Dendritic cell treated with granulocyte-macrophage colony-stimulating factor and Interleukin-4, amounts not matched to agents 40 ng/mL and 50 ng/mL, for 4 days (primary cell): ENCODE results near the gene OBSCN.

Experiments
- H3K27ac Mint-ChIP-seq: one replicate; pipeline ENCODE4 v1.8.0; 2022; ENCODE audit warnings: mild to moderate bottlenecking, mixed read lengths
- H3K27me3 Mint-ChIP-seq: one replicate; pipeline ENCODE4 v1.8.0; 2022; ENCODE audit warnings: mild to moderate bottlenecking, mixed read lengths
- H3K36me3 Mint-ChIP-seq: one replicate; pipeline ENCODE4 v1.8.0; 2022; ENCODE audit warnings: low read depth, mixed read lengths
- H3K4me1 Mint-ChIP-seq: one replicate; pipeline ENCODE4 v1.8.0; 2022; ENCODE audit warnings: low read depth, mixed read lengths
- H3K4me3 Mint-ChIP-seq: one replicate; pipeline ENCODE4 v1.8.0; 2022; ENCODE audit warnings: mild to moderate bottlenecking, moderate library complexity, mixed read lengths
- H3K9me3 Mint-ChIP-seq: one replicate; pipeline ENCODE4 v1.8.0; 2022; ENCODE audit warnings: mixed read lengths
- intact Hi-C: fragments of 100-400 bp; cut with micrococcal nuclease; formaldehyde crosslinking; loops from one replicate; pipeline ENCODE4 v1.15.0; 2022

OBSCN gene

GRCh38 chr1:228287541-228288425 lies 79.9 kb downstream of the OBSCN start:
- H3K9me3 Mint-ChIP-seq = no peaks in the 10 kb centered on the region
- intact Hi-C loops = no loop called here
- no peaks in the 10 kb centered on the region for H3K27me3 Mint-ChIP-seq
- no peaks in the 10 kb centered on the region for H3K36me3 Mint-ChIP-seq
- H3K27ac Mint-ChIP-seq = no peak overlapping the region
- H3K4me1 Mint-ChIP-seq = no peaks in the 10 kb centered on the region
- no peak overlapping the region for H3K4me3 Mint-ChIP-seq

GRCh38 chr1:228288536-228289238 lies 80.8 kb downstream of the OBSCN start:
- intact Hi-C loops = no loop called here
- Mint-ChIP-seq H3K27ac (no peak overlapping the region), H3K4me3 (no peak overlapping the region), H3K4me1 (no peaks in the 10 kb centered on the region), H3K9me3 (no peaks in the 10 kb centered on the region), H3K36me3 (no peaks in the 10 kb centered on the region), H3K27me3 (no peaks in the 10 kb centered on the region)

- H3K4me1 Mint-ChIP-seq = no peaks in the 10 kb centered on the region
- H3K9me3 Mint-ChIP-seq = no peaks in the 10 kb centered on the region
- intact Hi-C loops = no loop called here
- H3K36me3 Mint-ChIP-seq = no peaks in the 10 kb centered on the region
- H3K4me3 Mint-ChIP-seq = no peak overlapping the region
- H3K27ac Mint-ChIP-seq = no peak overlapping the region
- no peaks in the 10 kb centered on the region for H3K27me3 Mint-ChIP-seq
Measured at GRCh38 chr1:228289239-228289849, 81.5 kb downstream of the OBSCN start.

- no peak overlapping the region for H3K4me3 Mint-ChIP-seq
- H3K36me3 Mint-ChIP-seq = no peaks in the 10 kb centered on the region
- no peaks in the 10 kb centered on the region for H3K9me3 Mint-ChIP-seq
- H3K27me3 Mint-ChIP-seq = no peaks in the 10 kb centered on the region
- H3K4me1 Mint-ChIP-seq = no peaks in the 10 kb centered on the region
- intact Hi-C loops = no loop called here
- no peak overlapping the region for H3K27ac Mint-ChIP-seq
Measured at GRCh38 chr1:228289996-228290881, 82.4 kb downstream of the OBSCN start.

GRCh38 chr1:228291906-228292608 lies 84.2 kb downstream of the OBSCN start:
- H3K4me1 Mint-ChIP-seq = no peaks in the 10 kb centered on the region
- H3K27ac Mint-ChIP-seq = no peak overlapping the region
- H3K36me3 Mint-ChIP-seq = no peaks in the 10 kb centered on the region
- no peak overlapping the region for H3K4me3 Mint-ChIP-seq
- intact Hi-C loops = no loop called here
- H3K9me3 Mint-ChIP-seq = peaks cover 4% of the 10 kb centered on the region
- no peaks in the 10 kb centered on the region for H3K27me3 Mint-ChIP-seq

- intact Hi-C loops = no loop called here
- Mint-ChIP-seq H3K27ac (no peak overlapping the region), H3K4me3 (no peak overlapping the region), H3K27me3 (no peaks in the 10 kb centered on the region), H3K9me3 (peaks cover 9% of the 10 kb centered on the region), H3K4me1 (no peaks in the 10 kb centered on the region), H3K36me3 (no peaks in the 10 kb centered on the region)
Measured at GRCh38 chr1:228292609-228292911, 84.7 kb downstream of the OBSCN start.

GRCh38 chr1:228293393-228293792 lies 85.5 kb downstream of the OBSCN start:
- intact Hi-C loops = no loop called here
- no peak overlapping the region for H3K27ac Mint-ChIP-seq
- H3K4me3 Mint-ChIP-seq = no peak overlapping the region
- peaks cover 17% of the 10 kb centered on the region for H3K9me3 Mint-ChIP-seq
- no peaks in the 10 kb centered on the region for H3K27me3 Mint-ChIP-seq
- H3K36me3 Mint-ChIP-seq = no peaks in the 10 kb centered on the region
- no peaks in the 10 kb centered on the region for H3K4me1 Mint-ChIP-seq

GRCh38 chr1:228293816-228294500 lies 86.1 kb downstream of the OBSCN start:
- Mint-ChIP-seq H3K27me3 (no peaks in the 10 kb centered on the region), H3K4me3 (no peak overlapping the region), H3K36me3 (no peaks in the 10 kb centered on the region), H3K4me1 (no peaks in the 10 kb centered on the region), H3K9me3 (peaks cover 23% of the 10 kb centered on the region), H3K27ac (no peak overlapping the region)
- intact Hi-C loops = no loop called here

- H3K4me1 Mint-ChIP-seq = no peaks in the 10 kb centered on the region
- H3K27ac Mint-ChIP-seq = no peak overlapping the region
- peaks cover 30% of the 10 kb centered on the region for H3K9me3 Mint-ChIP-seq
- no peak overlapping the region for H3K4me3 Mint-ChIP-seq
- intact Hi-C loops = no loop called here
- H3K27me3 Mint-ChIP-seq = no peaks in the 10 kb centered on the region
- no peaks in the 10 kb centered on the region for H3K36me3 Mint-ChIP-seq
Measured at GRCh38 chr1:228294717-228295116, 86.9 kb downstream of the OBSCN start.

- Mint-ChIP-seq H3K4me1 (no peaks in the 10 kb centered on the region), H3K36me3 (no peaks in the 10 kb centered on the region), H3K27ac (no peak overlapping the region), H3K9me3 (peaks cover 35% of the 10 kb centered on the region), H3K27me3 (no peaks in the 10 kb centered on the region), H3K4me3 (no peak overlapping the region)
- intact Hi-C loops = no loop called here
Measured at GRCh38 chr1:228295201-228295600, 87.4 kb downstream of the OBSCN start.

- no peak overlapping the region for H3K4me3 Mint-ChIP-seq
- no peaks in the 10 kb centered on the region for H3K36me3 Mint-ChIP-seq
- no peaks in the 10 kb centered on the region for H3K4me1 Mint-ChIP-seq
- intact Hi-C loops = no loop called here
- no peaks in the 10 kb centered on the region for H3K27me3 Mint-ChIP-seq
- no peak overlapping the region for H3K27ac Mint-ChIP-seq
- peaks cover 43% of the 10 kb centered on the region for H3K9me3 Mint-ChIP-seq
Measured at GRCh38 chr1:228295981-228296380, 88.1 kb downstream of the OBSCN start.

GRCh38 chr1:228297242-228297641 lies 89.4 kb downstream of the OBSCN start:
- Mint-ChIP-seq H3K27ac (no peak overlapping the region), H3K4me1 (no peaks in the 10 kb centered on the region), H3K27me3 (no peaks in the 10 kb centered on the region), H3K9me3 (peaks cover 56% of the 10 kb centered on the region), H3K4me3 (no peak overlapping the region), H3K36me3 (no peaks in the 10 kb centered on the region)
- intact Hi-C loops = no loop called here

GRCh38 chr1:228297822-228298221 lies 90.0 kb downstream of the OBSCN start:
- Mint-ChIP-seq H3K27ac (no peak overlapping the region), H3K36me3 (no peaks in the 10 kb centered on the region), H3K4me1 (no peaks in the 10 kb centered on the region), H3K4me3 (no peak overlapping the region), H3K27me3 (no peaks in the 10 kb centered on the region), H3K9me3 (peaks cover 61% of the 10 kb centered on the region)
- intact Hi-C loops = no loop called here
